ENCODE measurements around the gene RBM20. TPM values are rescaled to one million over a fixed set of nuclear protein-coding genes. Genes with fewer than 3 reads are reported as not detected.

RBM20 gene
- total RNA-seq, 1 experiment from 2014 or later: 0.11 TPM

DNA sequence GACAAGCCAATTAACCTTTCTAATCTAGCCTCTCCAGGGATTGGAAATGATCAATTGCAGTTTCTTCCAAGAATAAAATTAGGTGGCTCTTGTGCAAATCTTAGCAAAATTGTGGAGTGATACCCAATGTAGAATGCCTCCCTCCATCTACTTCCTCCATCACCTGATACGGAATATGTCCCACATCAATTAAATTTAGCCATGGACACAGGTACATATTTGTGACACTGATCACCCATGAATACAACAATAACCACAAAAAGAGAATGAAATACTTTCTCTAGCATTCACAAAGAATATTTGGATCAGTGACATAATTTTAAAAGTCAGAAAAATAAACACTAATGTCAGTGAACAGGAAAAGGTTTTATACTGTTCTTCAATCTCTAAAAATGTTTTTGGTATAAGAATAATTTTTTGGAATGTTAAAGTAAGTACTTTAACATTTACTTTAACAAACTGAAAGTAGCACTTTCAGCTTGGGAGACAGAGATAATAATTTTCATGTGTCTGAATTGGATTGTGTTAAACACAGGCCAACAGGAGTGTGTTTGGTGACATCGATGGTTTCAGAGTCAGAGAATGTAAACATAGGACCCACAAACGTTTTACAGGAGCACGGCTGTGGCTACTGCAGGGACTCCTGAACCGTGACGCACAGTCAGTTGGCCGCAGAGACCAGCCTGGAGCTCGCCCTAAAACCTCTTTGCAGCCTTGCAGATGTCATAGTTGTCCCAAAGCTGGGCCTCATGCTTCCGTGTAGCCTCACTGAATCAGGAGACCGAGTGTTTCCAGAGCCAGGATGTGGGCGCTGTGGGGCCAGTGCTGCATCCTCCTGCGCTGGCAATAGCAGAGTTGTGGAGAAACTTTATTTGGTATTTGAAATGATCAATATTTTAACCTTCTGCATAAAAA is 7.2 kb downstream of the RBM20 start:
- no peaks in the 10 kb centered on the region for H3K79me2 ChIP-seq (ENCODE audit: low read depth)
- no peaks in the 10 kb centered on the region for H3K4me1 ChIP-seq (replicated peaks; ENCODE audit: insufficient read depth)
- no peak for TF ChIP-seq EZH2 (IDR thresholded peaks at IDR 0.05; ENCODE audit: low read depth)
- TF ChIP-seq, protein P1, sequence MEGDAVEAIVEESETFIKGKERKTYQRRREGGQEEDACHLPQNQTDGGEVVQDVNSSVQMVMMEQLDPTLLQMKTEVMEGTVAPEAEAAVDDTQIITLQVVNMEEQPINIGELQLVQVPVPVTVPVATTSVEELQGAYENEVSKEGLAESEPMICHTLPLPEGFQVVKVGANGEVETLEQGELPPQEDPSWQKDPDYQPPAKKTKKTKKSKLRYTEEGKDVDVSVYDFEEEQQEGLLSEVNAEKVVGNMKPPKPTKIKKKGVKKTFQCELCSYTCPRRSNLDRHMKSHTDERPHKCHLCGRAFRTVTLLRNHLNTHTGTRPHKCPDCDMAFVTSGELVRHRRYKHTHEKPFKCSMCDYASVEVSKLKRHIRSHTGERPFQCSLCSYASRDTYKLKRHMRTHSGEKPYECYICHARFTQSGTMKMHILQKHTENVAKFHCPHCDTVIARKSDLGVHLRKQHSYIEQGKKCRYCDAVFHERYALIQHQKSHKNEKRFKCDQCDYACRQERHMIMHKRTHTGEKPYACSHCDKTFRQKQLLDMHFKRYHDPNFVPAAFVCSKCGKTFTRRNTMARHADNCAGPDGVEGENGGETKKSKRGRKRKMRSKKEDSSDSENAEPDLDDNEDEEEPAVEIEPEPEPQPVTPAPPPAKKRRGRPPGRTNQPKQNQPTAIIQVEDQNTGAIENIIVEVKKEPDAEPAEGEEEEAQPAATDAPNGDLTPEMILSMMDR (conservative IDR thresholded peaks at IDR 0.05): no peak
- ChIA-PET CTCF (no interaction called here), POLR2A (ENCODE audit: unreplicated experiment) (no interaction called here)
- DNase-seq: no peak
- no peak overlapping the region for H3K27ac ChIP-seq
- no peaks in the 10 kb centered on the region for H3K9me3 ChIP-seq (ENCODE audit: insufficient read depth, low read depth)
- no peak overlapping the region for H3K4me2 ChIP-seq
- no peak overlapping the region for H2AFZ ChIP-seq
- no peaks in the 10 kb centered on the region for H4K20me1 ChIP-seq (ENCODE audit: insufficient read depth)
- H3F3A ChIP-seq (ENCODE audit: insufficient read depth, low read depth): no peaks in the 10 kb centered on the region
- intact Hi-C loops (cut with micrococcal nuclease; ENCODE audit: unreplicated experiment): no loop called here
- BruUV-seq (replicated peaks): no TSS peak
- H3K9me2 ChIP-seq (ENCODE audit: insufficient read depth): no peaks in the 10 kb centered on the region
- no peaks in the 10 kb centered on the region for H3K27me3 ChIP-seq (ENCODE audit: insufficient read depth, low read depth)
- no peaks in the 10 kb centered on the region for H3K36me3 ChIP-seq (ENCODE audit: low read depth)
- H3K4me3 ChIP-seq: no peak overlapping the region

DNA sequence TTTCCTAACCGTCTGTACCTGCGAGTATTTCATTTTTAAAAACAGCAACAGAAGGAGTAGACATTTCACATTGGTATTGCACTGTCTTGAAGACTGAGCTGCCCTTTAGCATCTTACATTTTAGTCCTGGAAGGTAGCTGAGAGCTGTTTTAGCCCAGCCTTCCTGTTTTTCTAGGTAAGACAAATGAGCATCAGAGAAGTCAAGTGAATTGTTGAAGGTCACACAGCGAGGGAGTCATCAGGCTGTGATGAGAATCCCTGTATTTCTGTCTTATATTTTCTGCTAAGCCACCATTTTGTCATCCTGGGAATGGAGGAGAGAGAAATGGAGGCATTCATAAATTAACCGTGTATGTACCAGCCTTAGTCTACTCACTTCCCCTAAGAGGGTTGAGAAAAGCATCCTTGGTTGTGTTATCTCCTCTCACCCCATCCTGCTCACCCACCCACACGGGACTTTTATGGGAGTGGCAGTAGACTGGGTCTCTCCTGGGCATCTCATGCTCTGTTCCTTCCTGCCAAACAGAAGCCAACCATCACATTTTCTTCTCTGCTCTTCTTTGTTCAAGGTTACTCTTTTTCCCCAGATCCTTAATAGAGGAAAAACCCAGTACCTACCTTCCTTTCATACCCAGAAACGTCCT is 8.5 kb downstream of the RBM20 start:
- intact Hi-C loops (cut with micrococcal nuclease; ENCODE audit: unreplicated experiment): no loop called here
- no TSS peak for BruUV-seq (replicated peaks)
- POLR2A ChIA-PET (ENCODE audit: unreplicated experiment): no interaction called here

DNA sequence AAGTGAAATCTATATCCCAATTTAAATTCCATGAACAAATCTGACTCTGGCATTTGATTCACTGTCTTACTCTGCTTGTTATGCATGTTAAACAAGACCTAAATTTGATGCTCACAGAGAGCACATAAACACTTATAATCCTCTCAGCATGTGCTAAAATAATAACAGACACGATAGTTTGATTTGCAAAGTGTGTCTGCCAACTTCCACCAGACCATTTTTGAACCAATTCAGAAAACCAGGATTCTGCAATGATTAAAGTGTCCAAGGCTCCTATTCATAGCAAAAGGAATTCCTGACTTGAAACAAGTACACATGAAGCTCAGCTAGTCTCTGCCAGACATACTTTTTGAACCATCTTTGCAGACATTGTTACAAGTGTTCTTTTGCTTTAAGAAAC is 11.2 kb downstream of the RBM20 start:
- H3K36me3 ChIP-seq (ENCODE audit: low read depth): no peaks in the 10 kb centered on the region
- no peaks in the 10 kb centered on the region for H3K9me3 ChIP-seq (ENCODE audit: insufficient read depth, low read depth)
- H3K27me3 ChIP-seq (ENCODE audit: insufficient read depth, low read depth): no peaks in the 10 kb centered on the region
- H3K9me2 ChIP-seq (ENCODE audit: insufficient read depth): no peaks in the 10 kb centered on the region
- no peak overlapping the region for H3K27ac ChIP-seq
- CTCF ChIA-PET: no interaction called here
- H3K4me1 ChIP-seq (replicated peaks; ENCODE audit: insufficient read depth): no peaks in the 10 kb centered on the region
- no peaks in the 10 kb centered on the region for H4K20me1 ChIP-seq (ENCODE audit: insufficient read depth)
- H2AFZ ChIP-seq: no peak overlapping the region
- no peak overlapping the region for H3K4me3 ChIP-seq
- no peak for TF ChIP-seq EZH2 (IDR thresholded peaks at IDR 0.05; ENCODE audit: low read depth)
- TF ChIP-seq, protein P1 (conservative IDR thresholded peaks at IDR 0.05): no peak
- DNase-seq: no peak
- no peaks in the 10 kb centered on the region for H3F3A ChIP-seq (ENCODE audit: insufficient read depth, low read depth)
- intact Hi-C loops (cut with micrococcal nuclease; ENCODE audit: unreplicated experiment): no loop called here
- H3K79me2 ChIP-seq (ENCODE audit: low read depth): no peaks in the 10 kb centered on the region
- H3K4me2 ChIP-seq: no peak overlapping the region
- POLR2A ChIA-PET (ENCODE audit: unreplicated experiment): no interaction called here
- BruUV-seq (replicated peaks): no TSS peak

More for the DNA sequence above, 8.5 kb downstream of the RBM20 start:
- DNase-seq: no peak
- Histone ChIP-seq H3K4me2 (no peak overlapping the region), H3K36me3 (ENCODE audit: low read depth) (no peaks in the 10 kb centered on the region), H3K4me3 (no peak overlapping the region), H3K79me2 (ENCODE audit: low read depth) (no peaks in the 10 kb centered on the region), H3K9me2 (ENCODE audit: insufficient read depth) (no peaks in the 10 kb centered on the region), H3K27me3 (ENCODE audit: insufficient read depth, low read depth) (no peaks in the 10 kb centered on the region), H3K27ac (no peak overlapping the region), H4K20me1 (ENCODE audit: insufficient read depth) (no peaks in the 10 kb centered on the region), H3K9me3 (ENCODE audit: insufficient read depth, low read depth) (no peaks in the 10 kb centered on the region), H2AFZ (no peak overlapping the region), H3F3A (ENCODE audit: insufficient read depth, low read depth) (no peaks in the 10 kb centered on the region), H3K4me1 (replicated peaks; ENCODE audit: insufficient read depth) (no peaks in the 10 kb centered on the region)
- TF ChIP-seq, protein P1 (conservative IDR thresholded peaks at IDR 0.05): no peak
- TF ChIP-seq EZH2 (IDR thresholded peaks at IDR 0.05; ENCODE audit: low read depth): no peak
- CTCF ChIA-PET: no interaction called here

All from PC-9 (cell line).